Inflammatory macrophage treated with lipopolysaccharide for 1 hour (primary cell): ENCODE measurements around the gene BMPR1A.
"Not testable (repeated sequence)": the region's sequence is repeated elsewhere in the genome, so short reads cannot be mapped to it uniquely, and the experiment has no call there.

Source experiments
- DNase-seq, 2 donors: peaks; one replicate each; pipeline ENCODE4 v3.0.0-alpha.2; 2020 to 2022

The BMPR1A gene

GRCh38 chr10:86851328-86852207, 95.1 kb downstream of the BMPR1A start:
- no peak for DNase-seq

- not testable (repeated sequence) for DNase-seq
Observed at GRCh38 chr10:86853582-86853981, 97.2 kb downstream of the BMPR1A start.

GRCh38 chr10:86855513-86855912, 99.1 kb downstream of the BMPR1A start:
- DNase-seq, result no peak

- DNase-seq, result no peak
Observed at GRCh38 chr10:86856156-86856555, 99.7 kb downstream of the BMPR1A start.

- DNase-seq, result peak; percentile 6 to 8
Observed at GRCh38 chr10:86857128-86857721, 100.8 kb downstream of the BMPR1A start.

DNA sequence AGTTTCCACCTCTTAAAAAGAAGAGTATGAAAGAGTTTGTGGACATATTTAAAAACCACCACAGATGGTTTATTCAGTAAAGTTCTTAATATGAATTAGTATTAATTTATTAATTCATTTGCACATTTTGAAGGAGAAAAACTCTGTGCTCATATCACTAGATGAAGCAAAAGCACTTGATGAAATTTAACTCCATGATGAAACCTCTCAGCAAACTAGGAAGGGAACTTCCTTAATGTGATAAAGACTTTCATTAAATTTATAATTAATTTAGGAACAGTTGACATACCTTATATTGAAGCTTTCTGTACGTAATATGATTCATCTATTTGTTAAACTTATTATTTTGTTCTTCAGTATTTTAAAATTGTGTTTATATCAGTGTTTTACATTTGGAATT, 101.6 kb downstream of the BMPR1A start:
- DNase-seq, result peak; percentile 35 to 38

DNA sequence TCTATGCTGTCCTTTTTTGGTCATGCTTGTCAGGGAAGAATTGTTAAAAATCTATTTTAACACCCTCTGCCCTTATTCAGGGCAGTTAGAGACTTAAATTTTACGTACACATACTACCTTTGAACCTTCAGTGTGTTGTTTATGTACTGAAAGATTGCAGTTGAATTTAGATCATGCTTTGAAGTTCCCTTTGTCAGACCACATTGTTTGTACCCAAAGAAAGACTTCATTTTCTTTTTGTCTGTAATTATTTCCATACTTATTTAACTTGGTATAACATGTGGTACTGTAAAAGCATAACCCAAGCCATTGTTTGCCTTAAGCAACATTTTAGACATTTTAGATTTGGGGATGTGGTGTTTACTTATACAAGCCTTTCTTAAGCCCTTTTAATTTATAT, 104.9 kb downstream of the BMPR1A start:
- no peak for DNase-seq

GRCh38 chr10:86862373-86862772, 106.0 kb downstream of the BMPR1A start:
- DNase-seq, result no peak

DNA sequence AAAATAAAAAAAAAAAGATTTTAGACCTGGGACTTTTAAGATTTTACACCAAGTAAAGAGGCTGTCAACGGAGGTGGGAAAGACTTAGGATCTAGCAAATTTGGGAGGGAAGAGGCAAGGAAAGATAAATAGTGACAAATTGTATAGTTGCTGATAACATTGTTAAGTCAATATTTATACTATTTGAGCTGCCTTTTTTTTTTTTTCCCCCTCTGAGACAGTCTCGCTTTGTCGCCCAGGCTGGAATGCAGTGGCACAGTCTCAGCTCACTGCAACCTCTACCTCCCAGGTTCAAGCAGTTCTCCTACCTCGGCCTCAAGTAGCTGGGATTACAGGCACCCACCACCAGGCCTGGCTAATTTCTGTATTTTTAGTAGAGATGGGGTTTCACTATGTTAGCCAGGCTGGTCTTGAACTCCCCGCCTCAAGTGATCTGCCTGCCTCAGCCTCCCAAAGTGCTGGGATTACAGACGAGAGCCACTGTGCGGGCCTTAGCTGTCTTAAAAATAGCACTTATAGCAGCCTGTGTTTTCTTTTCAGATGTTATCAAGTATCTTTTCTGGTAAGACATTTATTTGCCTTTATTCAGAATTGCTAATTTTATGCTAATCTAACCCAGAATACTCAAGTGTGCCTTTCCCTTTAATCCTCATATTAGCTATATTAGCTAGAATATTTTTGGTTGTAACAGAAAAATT, 106.5 kb downstream of the BMPR1A start:
- DNase-seq, result no peak

- no peak for DNase-seq
Observed at GRCh38 chr10:86863484-86863842, 107.0 kb downstream of the BMPR1A start.

DNA sequence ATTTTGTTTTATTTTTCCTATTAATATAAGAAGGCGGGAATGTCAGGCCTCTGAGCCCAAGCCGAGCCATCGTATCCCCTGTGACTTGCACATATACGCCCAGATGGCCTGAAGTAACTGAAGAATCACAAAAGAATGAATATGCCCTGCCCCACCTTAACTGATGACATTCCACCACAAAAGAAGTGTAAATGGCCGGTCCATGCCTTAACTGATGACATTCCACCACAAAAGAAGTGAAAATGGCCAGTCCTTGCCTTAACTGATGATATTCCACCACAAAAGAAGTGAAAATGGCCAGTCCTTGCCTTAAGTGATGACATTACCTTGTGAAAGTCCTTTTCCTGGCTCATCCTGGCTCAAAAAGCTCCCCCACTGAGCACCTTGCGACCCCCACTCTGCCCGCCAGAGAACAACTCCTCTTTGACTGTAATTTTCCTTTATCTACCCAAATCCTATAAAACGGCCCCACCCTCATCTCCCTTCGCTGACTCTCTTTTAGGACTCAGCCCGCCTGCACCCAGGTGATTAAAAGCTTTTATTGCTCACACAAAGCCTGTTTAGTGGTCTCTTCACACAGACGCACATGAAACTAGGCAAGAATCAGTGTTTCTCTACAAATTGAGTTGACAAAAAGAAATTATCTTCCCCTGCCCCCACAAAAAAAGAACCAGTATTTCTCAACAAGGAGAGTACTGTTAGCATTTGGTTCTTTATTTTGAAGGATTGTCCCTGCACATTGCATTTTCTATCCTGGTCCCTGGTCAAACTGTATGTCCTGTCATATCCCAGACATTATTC, 108.8 kb downstream of the BMPR1A start:
- DNase-seq, result not testable (repeated sequence)

DNA sequence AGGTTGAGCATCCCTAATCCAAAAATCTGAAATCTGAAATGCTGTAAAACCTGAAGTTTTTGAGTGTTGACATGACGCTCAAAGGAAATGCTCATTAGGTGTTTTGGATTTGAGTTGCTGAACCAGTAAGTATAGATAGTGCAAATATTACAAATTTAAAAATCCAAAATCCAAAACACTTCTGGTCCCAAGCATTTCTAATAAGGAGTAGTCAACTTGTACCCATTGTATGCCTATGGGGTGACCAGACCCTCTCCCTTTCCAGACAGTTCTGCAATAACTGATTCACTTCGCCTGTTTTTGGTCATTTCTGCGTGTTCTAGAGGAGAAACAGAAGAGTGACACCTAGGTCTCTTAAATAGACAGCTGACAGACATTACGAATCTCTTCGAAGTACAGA, 110.7 kb downstream of the BMPR1A start:
- no peak for DNase-seq

GRCh38 chr10:86868353-86868752, 111.9 kb downstream of the BMPR1A start:
- no peak for DNase-seq

DNA sequence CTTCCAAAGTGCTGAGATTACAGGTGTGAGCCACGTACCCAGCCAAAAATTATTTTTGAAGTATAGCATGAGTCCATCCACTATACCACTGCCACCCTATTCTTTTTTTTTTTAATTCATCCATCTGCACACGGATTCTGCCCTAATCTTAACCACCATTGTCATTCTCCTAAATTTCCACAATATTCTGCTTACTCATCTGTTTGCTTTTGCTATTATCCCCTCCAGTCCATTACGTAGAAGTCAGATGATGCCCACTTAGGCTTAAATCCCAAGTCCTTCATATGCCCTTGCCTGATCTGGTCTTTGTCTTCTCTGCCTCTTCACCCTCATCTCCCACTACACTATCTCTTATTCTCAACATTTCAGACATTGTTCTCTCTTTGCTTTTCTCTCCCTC, 114.3 kb downstream of the BMPR1A start:
- no peak for DNase-seq

DNA sequence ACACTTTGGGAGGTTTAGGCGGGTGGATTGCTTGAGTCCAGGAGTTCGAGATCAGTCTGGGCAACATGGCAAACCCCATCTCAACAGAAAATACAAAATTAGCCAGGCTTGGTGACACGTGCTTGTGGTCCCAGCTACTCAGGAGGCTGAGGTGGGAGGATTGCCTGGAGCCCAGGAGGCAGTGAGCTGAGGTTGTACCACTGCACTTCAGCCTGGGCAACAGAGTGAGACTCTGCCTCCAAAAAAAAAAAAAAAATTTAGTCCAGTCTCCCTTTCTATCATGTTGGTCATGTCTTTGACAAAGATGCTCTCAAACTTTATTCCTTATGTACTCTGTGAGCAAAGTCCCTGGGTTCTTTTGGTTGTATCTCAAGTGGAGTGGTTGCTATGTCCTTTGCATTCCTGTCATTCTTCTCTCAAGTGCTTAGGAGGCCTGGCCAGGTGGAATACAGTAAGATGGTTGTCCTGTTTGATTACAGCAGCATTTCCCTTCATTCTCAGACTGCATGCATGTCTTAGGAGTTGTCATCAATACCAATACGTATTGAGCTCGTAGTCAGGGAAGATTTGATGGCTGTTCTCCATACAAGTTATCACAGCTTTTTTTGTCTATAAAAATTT, 115.3 kb downstream of the BMPR1A start:
- no peak for DNase-seq

- DNase-seq, result peak; percentile 65 to 69
Observed at GRCh38 chr10:86872757-86873156, 116.3 kb downstream of the BMPR1A start.

DNA sequence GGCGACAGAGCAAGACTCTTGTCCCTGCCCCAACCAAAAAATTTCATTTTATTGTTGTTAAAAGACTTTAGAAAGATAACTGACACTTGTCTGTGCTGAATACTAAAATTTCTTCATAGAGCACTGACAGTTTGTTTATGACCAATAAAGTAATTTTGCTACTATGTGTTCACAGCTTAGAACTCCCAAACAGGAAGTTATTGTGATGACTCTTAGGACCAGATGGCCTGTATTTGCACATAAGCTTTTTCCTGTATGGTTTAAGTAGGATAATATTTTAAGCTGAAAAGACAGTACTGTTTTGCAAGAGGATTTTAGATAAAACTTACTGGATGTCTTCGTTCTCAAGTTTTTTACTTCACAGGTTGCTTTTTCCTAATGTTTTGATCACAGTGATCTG, 120.3 kb downstream of the BMPR1A start:
- DNase-seq, result peak; percentile 65 to 81

GRCh38 chr10:86878983-86879713, 122.7 kb downstream of the BMPR1A start:
- DNase-seq, result peak; percentile 10 to 46

GRCh38 chr10:86880971-86881370, 124.6 kb downstream of the BMPR1A start:
- no peak for DNase-seq

GRCh38 chr10:86888585-86889381, 132.4 kb downstream of the BMPR1A start:
- peak; percentile 53 to 54 for DNase-seq

- DNase-seq, result no peak
Observed at GRCh38 chr10:86889997-86890396, 133.6 kb downstream of the BMPR1A start.
